Measurements from ENCODE around the gene BCAP31.

DNA sequence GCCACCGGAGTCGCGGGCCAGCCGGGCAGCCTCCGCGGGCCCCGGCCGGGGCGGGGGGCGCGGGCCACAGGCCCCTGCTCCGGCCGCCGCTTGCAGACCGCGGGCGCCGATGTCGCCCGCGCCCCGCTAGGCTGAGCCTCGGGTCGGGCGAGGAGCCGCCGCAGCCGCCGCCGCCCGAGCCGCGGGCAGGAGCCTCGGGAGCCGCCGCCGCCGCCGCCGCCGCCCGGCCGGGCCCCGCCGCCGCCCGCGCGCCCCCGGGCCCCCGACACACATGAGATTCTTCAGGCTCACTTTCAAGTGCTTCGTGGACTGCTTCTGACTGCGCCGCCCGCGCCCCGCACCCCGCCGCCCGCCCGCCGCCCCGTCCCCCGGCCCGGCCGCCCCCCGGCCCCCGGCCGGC, 36.1 kb downstream of the BCAP31 start:
- TF ChIP-seq POLR2A (IDR thresholded peaks at IDR 0.05) = no peak
- TF ChIP-seq, protein P1, sequence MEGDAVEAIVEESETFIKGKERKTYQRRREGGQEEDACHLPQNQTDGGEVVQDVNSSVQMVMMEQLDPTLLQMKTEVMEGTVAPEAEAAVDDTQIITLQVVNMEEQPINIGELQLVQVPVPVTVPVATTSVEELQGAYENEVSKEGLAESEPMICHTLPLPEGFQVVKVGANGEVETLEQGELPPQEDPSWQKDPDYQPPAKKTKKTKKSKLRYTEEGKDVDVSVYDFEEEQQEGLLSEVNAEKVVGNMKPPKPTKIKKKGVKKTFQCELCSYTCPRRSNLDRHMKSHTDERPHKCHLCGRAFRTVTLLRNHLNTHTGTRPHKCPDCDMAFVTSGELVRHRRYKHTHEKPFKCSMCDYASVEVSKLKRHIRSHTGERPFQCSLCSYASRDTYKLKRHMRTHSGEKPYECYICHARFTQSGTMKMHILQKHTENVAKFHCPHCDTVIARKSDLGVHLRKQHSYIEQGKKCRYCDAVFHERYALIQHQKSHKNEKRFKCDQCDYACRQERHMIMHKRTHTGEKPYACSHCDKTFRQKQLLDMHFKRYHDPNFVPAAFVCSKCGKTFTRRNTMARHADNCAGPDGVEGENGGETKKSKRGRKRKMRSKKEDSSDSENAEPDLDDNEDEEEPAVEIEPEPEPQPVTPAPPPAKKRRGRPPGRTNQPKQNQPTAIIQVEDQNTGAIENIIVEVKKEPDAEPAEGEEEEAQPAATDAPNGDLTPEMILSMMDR (IDR thresholded peaks at IDR 0.05) = no peak
- no peak for TF ChIP-seq POLR2AphosphoS5 (IDR thresholded peaks at IDR 0.05)

Data from gastroesophageal sphincter (tissue), 3 donors.